ENCODE data around the gene AQP2. TPM values are rescaled to one million over a fixed set of nuclear protein-coding genes. Genes with fewer than 3 reads are reported as not detected.

The AQP2 gene
- total RNA-seq, 1 donor from 2014 or later: not detected

DNA sequence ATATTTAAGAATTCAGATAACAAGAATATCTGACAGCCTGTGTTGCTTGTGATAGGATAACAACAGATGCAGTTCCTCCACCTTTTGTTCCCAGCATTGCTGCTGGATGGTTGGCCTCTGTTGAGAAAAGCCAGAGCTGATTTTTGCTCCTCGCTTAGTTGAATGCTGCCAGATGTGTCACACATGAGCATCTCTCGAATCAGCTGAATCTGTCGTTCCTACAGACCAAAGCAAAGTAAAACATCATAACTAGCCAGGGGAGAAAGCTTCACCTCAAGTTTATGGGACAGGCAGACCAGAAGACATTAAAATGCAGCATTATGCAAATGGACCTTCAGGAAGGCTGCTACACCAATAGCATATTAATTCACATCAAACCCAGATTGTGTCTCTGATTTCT lies 54.6 kb downstream of the AQP2 start:
- no peaks in the 10 kb centered on the region for H3K36me3 ChIP-seq
- DNase-seq (no peak), ATAC-seq (no peak)
- no peaks in the 10 kb centered on the region for H3K9me3 ChIP-seq
- peaks cover 6% of the 10 kb centered on the region for H3K4me1 ChIP-seq
- H3K4me3 ChIP-seq: no peak overlapping the region
- intact Hi-C loops (cut with DNase I): no loop called here
- no peaks in the 10 kb centered on the region for H3K27me3 ChIP-seq
- no peak overlapping the region for H3K27ac ChIP-seq
- TF ChIP-seq, protein P1, sequence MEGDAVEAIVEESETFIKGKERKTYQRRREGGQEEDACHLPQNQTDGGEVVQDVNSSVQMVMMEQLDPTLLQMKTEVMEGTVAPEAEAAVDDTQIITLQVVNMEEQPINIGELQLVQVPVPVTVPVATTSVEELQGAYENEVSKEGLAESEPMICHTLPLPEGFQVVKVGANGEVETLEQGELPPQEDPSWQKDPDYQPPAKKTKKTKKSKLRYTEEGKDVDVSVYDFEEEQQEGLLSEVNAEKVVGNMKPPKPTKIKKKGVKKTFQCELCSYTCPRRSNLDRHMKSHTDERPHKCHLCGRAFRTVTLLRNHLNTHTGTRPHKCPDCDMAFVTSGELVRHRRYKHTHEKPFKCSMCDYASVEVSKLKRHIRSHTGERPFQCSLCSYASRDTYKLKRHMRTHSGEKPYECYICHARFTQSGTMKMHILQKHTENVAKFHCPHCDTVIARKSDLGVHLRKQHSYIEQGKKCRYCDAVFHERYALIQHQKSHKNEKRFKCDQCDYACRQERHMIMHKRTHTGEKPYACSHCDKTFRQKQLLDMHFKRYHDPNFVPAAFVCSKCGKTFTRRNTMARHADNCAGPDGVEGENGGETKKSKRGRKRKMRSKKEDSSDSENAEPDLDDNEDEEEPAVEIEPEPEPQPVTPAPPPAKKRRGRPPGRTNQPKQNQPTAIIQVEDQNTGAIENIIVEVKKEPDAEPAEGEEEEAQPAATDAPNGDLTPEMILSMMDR (IDR thresholded peaks at IDR 0.05): no peak

DNA sequence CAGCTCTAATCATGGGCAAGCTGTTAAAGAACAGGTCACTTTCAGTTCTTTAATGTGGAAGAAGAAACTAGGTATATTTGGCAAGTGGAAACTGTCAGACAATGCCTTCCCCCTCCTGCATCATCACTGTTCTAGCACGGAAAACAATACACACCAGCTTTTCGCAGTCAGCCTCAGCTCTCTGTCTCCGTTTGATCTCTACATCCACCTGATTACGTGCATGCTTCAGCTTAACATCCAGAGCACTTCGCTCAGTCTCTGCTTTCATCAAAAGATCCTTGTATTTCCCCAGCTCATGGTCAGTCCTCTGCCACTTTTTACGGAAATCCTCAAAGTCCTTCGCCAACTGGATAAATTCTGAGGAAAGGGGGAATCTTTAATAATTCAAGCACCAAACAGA lies 55.7 kb downstream of the AQP2 start:
- ATAC-seq: no peak
- Histone ChIP-seq H3K4me3 (no peak overlapping the region), H3K4me1 (peaks cover 6% of the 10 kb centered on the region), H3K9me3 (no peaks in the 10 kb centered on the region), H3K27ac (no peak overlapping the region), H3K27me3 (no peaks in the 10 kb centered on the region), H3K36me3 (no peaks in the 10 kb centered on the region)
- TF ChIP-seq, protein P1 (IDR thresholded peaks at IDR 0.05): no peak
- intact Hi-C loops (cut with DNase I): no loop called here
- DNase-seq: no peak

DNA sequence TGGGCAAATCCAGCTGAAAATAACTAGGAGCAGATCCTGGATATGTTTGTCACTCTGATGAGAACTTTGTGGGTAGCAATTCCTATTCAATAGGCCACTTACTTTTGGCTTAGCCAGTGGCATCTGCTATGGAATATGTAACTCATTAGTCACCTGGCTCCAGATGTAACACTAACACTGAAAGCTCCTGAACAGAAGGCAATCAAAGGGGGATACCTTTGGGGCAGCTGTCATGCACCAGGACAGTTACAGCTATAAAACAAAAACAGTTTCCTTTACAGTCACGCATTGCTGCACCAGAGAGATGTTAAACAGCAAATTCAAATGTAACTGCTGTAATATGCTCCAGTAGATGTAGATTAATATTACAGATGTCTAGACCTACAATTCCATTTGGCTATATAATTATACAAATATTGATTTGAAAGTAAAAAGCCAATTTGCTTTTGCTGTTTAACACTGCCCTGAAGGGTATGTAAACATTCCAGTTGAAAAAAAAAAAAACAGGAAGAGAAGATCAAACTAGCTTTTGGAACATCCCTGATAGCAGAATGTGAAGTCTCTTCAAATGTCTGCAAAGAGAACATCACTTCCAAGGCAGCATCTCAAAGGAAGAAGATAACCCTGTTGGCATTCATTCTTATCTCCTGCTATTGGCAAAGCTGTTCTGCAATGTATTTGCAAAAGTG lies 56.4 kb downstream of the AQP2 start:
- intact Hi-C loops (cut with DNase I): no loop called here
- Histone ChIP-seq H3K27ac (no peak overlapping the region), H3K36me3 (no peaks in the 10 kb centered on the region), H3K27me3 (no peaks in the 10 kb centered on the region), H3K4me1 (peaks cover 6% of the 10 kb centered on the region), H3K4me3 (no peak overlapping the region), H3K9me3 (no peaks in the 10 kb centered on the region)
- TF ChIP-seq, protein P1 (IDR thresholded peaks at IDR 0.05): no peak
- ATAC-seq (no peak), DNase-seq (no peak)

Other genes with a start within 250 kb of the AQP2 start
- 40.3 TPM for gene FMNL3, start 243.3 kb upstream of the AQP2 start, total RNA-seq
- gene TMBIM6, start 209.2 kb upstream of the AQP2 start, total RNA-seq: 654 TPM
- 23.2 TPM for gene NCKAP5L, start 122.3 kb upstream of the AQP2 start, total RNA-seq
- gene BCDIN3D, start 107.6 kb upstream of the AQP2 start, total RNA-seq: 4.9 TPM
- 1.2 TPM for gene FAIM2, start 46.8 kb upstream of the AQP2 start, total RNA-seq
- 14.3 TPM for gene AQP5, start 11.1 kb downstream of the AQP2 start, total RNA-seq
- gene AQP6, start 22.2 kb downstream of the AQP2 start, total RNA-seq: 0.35 TPM
- gene RACGAP1, start 74.8 kb downstream of the AQP2 start, total RNA-seq: 10.8 TPM
- 0.35 TPM for gene ASIC1, start 106.9 kb downstream of the AQP2 start, total RNA-seq
- gene SMARCD1, start 134.6 kb downstream of the AQP2 start, total RNA-seq: 44.0 TPM
- gene GPD1, start 153.3 kb downstream of the AQP2 start, total RNA-seq: 32.9 TPM
- 68.5 TPM for gene COX14, start 161.5 kb downstream of the AQP2 start, total RNA-seq
- 33.2 TPM for gene CERS5, start 216.6 kb downstream of the AQP2 start, total RNA-seq